HT-29 (cell line): ENCODE results near the gene PRC1. TPM values are rescaled to one million over a fixed set of nuclear protein-coding genes. Genes with fewer than 3 reads are reported as not detected.
A peak's percentile ranks its signal among the peaks of the same experiment; 100 is the strongest.
"Not testable (repeated sequence)": the region's sequence is repeated elsewhere in the genome, so short reads cannot be mapped to it uniquely, and the experiment has no call there.

Experiments used
- DNase-seq: peaks from one replicate; pipeline ENCODE4 v3.0.0-alpha.2; 2015; ENCODE audit warnings: low spot score
- total RNA-seq: library from RNA; depleted of rRNA; stranded (reverse); fragments of >200 nt; shearing (Covaris generic); gene quantifications from 2 replicates; pipeline ENCODE4 v1.2.3, GENCODE V29; 2014

PRC1 gene
- total RNA-seq, 1 experiment from 2014 or later: 230 TPM

GRCh38 chr15:90934256-90934948, 59.9 kb downstream of the PRC1 start:
- peak; percentile 93 for DNase-seq

GRCh38 chr15:90933301-90933700, 61.0 kb downstream of the PRC1 start:
- no peak for DNase-seq

- no peak for DNase-seq
Measured at GRCh38 chr15:90932660-90932991, 61.7 kb downstream of the PRC1 start.

GRCh38 chr15:90931828-90932659, 62.3 kb downstream of the PRC1 start, which contains the start of gene HDDC3:
Gene HDDC3, minus strand, starts transcription at chr15:90932549. Its CDS starts 9 bp downstream, at chr15:90932540.
- DNase-seq: peak; percentile 96

- DNase-seq: no peak
Measured at GRCh38 chr15:90931575-90931827, 62.8 kb downstream of the PRC1 start.

- DNase-seq: peak; percentile 9
Measured at GRCh38 chr15:90930861-90931574, 63.3 kb downstream of the PRC1 start.

- DNase-seq: no peak
Measured at GRCh38 chr15:90929246-90930019, 64.9 kb downstream of the PRC1 start.

- not testable (repeated sequence) for DNase-seq
Measured at GRCh38 chr15:90928106-90928505, 66.2 kb downstream of the PRC1 start.

- not testable (repeated sequence) for DNase-seq
Measured at GRCh38 chr15:90926766-90927165, 67.6 kb downstream of the PRC1 start.

- no peak for DNase-seq
Measured at GRCh38 chr15:90924375-90924774, 70.0 kb downstream of the PRC1 start.

GRCh38 chr15:90922712-90923322, 71.5 kb downstream of the PRC1 start:
- DNase-seq: not testable (repeated sequence)

- DNase-seq: no peak
Measured at GRCh38 chr15:90921887-90922286, 72.4 kb downstream of the PRC1 start.

GRCh38 chr15:90918835-90919234, 75.5 kb downstream of the PRC1 start:
- DNase-seq: no peak

GRCh38 chr15:90918034-90918788, 76.1 kb downstream of the PRC1 start:
- DNase-seq: no peak

- no peak for DNase-seq
Measured at GRCh38 chr15:90917569-90917968, 76.8 kb downstream of the PRC1 start.

GRCh38 chr15:90916461-90916860, 77.9 kb downstream of the PRC1 start:
- no peak for DNase-seq
